AML-193 (cell line): ENCODE data around the gene BANF1.
"Not testable (repeated sequence)": the region's sequence is repeated elsewhere in the genome, so short reads cannot be mapped to it uniquely, and the experiment has no call there.

Experiments
- DNase-seq, 2 experiments: peaks; one replicate each; lab custom pipeline; 2025; lab: John Stamatoyannopoulos, UW

The BANF1 gene

DNA sequence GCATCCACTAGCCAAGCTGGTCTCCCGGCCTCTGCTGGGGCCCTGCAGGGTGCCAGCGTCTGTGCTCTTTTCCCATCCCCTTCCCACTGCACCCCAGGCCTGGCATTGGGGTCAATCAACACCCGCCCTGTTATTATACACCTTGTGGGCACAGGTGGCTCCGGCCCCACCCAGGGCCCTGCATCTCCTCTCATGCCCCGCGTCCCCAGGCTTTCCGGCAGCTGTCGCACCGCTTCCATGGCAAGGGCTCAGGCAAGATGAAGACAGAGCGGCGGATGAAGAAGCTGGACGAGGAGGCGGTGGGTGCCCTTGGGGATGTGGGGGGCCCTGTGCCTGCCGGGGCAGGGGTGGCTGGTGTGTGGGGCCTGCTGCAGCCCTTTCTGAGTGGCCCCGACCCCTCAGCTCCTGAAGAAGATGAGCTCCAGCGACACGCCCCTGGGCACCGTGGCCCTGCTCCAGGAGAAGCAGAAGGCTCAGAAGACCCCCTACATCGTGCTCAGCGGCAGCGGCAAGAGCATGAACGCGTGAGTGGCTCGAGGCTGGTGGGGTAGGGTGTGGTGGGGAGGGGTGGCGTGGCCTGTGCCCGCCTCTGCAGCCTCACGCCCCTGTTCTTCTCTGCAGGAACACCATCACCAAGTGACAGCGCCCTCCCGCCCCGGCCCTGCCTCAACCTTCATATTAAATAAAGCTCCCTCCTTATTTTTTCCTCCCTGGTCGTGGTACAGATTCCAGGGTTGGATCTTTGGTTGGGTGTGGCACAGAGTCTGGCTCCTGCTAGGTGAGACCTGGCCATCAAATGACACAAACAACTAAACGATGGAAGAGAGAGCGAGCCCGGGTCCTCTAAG lies 23.7 kb upstream of the BANF1 start:
- no peak for DNase-seq

DNA sequence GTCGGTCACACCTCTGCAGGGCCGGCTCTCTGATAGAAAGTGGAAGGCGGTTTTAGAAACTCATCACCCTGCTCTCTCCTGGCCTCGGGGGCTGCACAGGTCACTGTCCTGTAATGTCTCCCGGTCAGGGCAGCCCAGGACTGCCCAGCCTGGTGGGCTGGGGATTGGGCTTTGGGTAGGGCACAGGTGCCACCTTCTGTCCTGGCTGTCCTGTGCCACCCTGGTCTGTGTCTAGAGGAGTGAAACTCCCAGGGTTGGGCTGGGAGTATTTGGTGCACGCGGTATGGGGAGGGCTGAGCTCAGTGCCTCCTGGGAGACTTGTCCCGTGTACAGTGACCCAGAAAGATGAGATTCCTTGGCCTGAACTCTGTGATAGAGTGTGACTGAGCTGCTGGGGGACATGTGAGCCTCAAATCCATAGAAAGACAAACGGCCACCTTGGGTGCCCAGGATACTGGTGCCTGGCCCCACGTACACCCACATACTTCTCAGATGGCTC lies 23.0 kb upstream of the BANF1 start:
- no peak for DNase-seq

GRCh38 chr11:65981101-65981740 lies 21.1 kb upstream of the BANF1 start:
- DNase-seq, result no peak

- DNase-seq, result no peak
Observed at GRCh38 chr11:65981972-65982823, 20.1 kb upstream of the BANF1 start.

- no peak for DNase-seq
Observed at GRCh38 chr11:65982824-65983588, 19.3 kb upstream of the BANF1 start.

DNA sequence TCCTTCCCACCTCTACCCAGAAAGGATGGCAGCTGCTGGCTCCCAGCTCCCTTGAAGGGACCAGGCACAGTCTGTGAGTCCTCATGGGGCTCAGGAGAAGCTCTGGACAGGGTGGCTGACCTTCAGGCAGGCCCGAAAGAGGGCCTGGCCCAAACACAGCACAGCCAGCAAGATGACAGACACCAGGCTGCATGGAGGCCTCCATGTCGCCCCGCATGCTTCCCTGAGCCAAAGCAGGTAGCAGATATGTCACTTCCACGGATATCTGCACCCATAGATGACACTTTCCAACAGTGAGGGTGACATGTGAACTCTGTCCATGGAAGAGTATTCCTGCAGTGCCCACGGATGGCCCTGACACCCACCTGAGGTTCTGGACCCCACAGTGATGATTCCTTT lies 18.7 kb upstream of the BANF1 start:
- no peak for DNase-seq

DNA sequence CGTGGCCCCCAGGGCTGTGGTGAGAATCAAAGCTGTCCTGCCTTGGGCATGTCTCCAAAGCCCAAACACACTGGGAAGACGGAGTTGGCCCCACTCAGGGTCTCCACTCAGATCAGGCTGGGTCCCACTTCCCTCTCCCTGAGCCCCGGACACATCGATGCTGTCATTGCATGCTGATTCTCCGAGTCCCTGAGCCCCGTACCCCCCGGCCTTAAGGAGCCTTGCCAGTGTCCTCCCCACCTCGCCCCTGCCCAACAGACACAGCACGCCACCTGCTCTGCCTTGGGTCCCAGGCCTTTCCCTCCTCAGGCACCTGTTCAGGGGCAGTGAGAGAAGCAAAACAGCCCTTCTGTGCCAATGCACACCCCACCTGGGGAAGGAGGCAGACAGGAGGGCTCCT lies 15.0 kb upstream of the BANF1 start:
- DNase-seq, result no peak

DNA sequence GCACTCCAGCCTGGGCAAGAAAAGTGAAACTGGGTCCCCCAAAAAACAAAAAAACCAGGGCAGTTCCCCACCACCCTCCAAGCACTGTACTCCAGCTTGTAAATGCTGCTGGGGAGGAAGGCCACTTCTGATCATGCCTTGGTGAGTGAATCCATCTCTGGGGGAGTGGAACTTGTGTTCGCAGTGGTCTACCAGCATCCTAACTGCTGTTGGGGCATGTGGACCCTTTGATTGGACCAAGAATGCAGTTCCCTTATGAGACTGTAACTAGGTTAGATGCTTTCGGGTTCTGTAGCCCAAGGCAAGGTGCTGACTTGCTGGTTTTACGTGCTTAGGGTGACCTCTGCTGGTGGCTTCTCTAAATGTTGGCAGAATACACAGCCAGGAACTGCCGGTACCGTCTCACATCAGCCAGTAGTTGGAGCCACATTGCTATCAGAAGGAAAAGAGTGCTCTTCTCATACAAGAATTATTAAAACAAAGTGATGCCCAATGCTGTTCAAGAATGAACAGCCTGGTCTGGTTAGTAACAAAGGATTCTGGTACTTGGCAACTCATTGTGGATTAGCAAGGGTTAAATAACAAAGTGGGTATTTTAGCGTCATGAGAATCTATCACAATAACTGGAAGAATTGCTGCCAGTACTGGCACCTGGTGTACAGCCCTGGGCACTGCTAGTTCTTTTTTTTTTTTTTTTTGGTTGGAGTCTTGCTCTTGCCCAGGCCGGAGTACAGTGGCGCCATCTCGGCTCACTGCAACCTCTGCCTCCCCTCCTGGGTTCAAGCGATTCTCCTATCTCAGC lies 13.3 kb upstream of the BANF1 start:
- peak; percentile 88 to 94 for DNase-seq

DNA sequence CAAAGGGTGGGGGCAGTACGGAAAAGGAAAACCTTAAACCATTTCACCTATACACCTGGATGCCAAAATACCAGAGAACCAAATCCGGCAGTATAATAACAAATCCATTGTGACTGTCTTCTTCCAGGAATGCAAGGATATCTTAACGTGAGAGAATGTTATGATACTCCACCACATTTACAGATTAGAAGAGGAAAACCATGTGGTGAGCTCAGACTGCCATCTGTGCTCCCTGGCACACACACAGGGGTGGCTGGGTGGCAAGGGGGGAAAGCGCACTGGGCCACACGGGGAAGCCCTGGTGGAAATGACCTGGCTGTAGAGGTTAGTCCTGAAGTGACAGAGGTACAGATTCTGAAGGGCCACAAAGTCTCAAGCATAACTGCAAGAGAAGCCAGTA lies 10.2 kb upstream of the BANF1 start:
- DNase-seq, result no peak

DNA sequence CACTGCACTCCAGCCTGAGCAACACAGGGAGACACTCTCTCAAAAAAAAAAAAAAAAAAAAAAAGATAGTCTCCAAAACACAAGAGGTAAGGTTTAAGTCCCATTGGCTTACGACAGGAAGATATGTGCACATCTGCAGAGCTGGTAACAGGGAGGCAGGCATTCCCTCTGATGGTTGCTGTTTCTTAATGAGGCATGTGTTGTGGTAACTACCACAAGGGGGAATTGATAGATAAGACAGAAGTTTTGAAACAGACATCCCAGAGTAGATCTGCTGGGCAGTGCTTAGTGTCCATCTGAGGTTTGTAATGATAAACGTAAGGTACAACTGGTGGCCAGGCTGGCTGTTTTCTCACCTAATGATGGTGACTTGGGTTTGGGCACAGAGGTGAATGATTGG lies 5.0 kb upstream of the BANF1 start:
- DNase-seq, result peak; percentile 22

DNA sequence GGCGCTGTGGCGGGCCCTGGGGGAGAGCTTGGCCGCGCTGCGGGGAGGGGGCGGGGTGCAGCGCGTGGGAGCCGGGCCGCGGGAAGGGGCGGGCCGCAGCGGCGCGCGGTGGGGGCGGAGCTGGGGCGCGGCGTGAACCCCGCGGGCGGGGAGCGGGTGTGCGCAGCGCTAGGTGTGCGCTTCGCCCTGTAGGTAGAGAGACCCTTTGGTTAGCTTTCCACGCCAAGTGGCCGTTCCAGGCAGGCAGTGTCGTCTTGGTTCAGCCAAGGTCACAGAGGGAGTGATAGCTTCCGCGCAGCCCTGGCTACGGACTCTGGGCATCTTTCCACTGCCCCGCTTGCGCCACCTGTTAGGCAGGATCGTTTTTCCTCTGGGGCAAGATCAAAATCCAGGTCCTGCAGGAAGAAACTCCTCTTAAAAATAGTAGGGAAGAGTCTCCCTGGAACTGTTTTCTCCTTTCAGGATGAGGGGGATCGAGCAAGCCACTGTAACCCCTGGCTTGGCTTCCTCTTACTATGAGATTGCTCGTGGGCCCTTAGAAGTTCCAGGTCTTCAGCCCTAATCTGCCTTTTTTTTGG lies 434 bp downstream of the BANF1 start:
- DNase-seq, result peak in 1 of 2 experiments; percentile 16

- DNase-seq, result no peak
Observed at GRCh38 chr11:66003291-66003690, 988 bp downstream of the BANF1 start.

DNA sequence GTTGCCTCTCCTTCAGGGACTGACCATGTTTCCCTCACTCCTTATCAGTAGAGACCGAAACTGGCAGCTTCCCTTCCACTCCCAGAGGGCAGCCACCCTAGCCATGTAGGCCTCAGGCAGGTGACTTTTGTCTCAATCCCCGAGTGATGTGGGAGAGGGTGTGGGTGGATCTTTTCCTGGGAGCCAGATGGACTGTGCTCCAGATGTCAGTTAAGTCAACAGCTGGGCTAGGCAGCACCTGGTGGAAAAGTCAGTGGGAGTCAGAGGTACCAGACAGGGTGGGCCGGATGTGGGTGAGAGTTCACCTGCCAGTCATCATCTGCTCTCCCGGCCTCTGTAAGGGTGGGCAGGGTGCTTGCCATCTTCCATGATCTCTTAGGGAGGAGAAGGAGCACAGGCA lies 1.9 kb downstream of the BANF1 start:
- DNase-seq, result no peak

GRCh38 chr11:66006134-66006890 lies 4.0 kb downstream of the BANF1 start:
- no peak for DNase-seq

DNA sequence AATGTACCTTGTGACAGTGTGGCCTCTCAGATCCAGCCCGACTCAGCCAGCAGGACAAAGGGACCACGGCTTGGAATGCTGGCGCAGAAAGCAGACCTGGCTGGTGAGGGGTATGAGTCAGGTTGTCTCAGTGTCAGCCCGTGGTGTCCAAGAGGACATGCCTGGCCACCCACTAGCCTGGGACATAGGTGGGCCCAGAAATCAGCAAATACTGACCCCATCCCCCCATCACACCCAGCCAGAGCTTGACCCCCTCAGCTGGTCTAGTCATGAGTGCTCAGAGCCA lies 4.5 kb downstream of the BANF1 start:
- no peak for DNase-seq

DNA sequence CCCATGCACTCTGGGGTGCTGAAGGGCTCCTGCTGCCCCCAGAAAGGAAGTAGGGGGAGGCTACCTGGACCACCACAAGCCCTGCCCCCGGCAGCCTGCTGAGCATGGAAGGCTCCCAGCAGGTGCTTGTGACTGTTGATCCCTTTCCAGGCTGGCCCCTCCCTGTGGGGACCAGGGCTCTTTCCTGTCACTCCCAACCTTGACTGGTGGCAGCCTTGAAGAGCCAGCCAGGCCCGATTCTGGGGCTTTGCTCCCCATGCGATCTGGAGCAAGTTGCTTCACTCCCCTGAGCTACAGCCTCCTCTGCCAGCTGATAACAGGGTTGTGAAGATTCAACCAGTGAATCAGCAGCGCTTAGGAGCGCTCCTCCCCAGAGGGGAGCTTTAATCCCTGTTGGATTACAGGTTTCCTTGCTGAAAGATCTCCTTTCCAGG lies 4.9 kb downstream of the BANF1 start:
- DNase-seq, result no peak

- DNase-seq, result no peak
Observed at GRCh38 chr11:66008095-66008467, 5.8 kb downstream of the BANF1 start.

- no peak for DNase-seq
Observed at GRCh38 chr11:66008468-66009101, 6.3 kb downstream of the BANF1 start.

GRCh38 chr11:66010036-66010435 lies 7.7 kb downstream of the BANF1 start:
- DNase-seq, result not testable (repeated sequence)
